Nephron progenitor cell (in vitro differentiated cells): ENCODE measurements around the gene POPDC3.

Experiments used
- DNase-seq: peaks from one replicate; pipeline ENCODE4 v3.0.0; 2021
- H3K27ac Mint-ChIP-seq: 2 replicates; pipeline ENCODE4 v1.8.0; 2021; ENCODE audit warnings: mild to moderate bottlenecking, moderate library complexity, mixed read lengths
- H3K27me3 Mint-ChIP-seq: 2 replicates; pipeline ENCODE4 v1.8.0; 2021; ENCODE audit warnings: mild to moderate bottlenecking, low read depth, mixed read lengths; ENCODE audit not compliant: poor library complexity
- H3K36me3 Mint-ChIP-seq: 2 replicates; pipeline ENCODE4 v1.8.0; 2021; ENCODE audit warnings: low read depth, mixed read lengths
- H3K4me1 Mint-ChIP-seq: 2 replicates; pipeline ENCODE4 v1.8.0; 2021; ENCODE audit warnings: mixed read lengths
- H3K4me3 Mint-ChIP-seq: 2 replicates; pipeline ENCODE4 v1.8.0; 2021; ENCODE audit warnings: mild to moderate bottlenecking, moderate library complexity, mixed read lengths
- H3K9me3 Mint-ChIP-seq: 2 replicates; pipeline ENCODE4 v1.8.0; 2021; ENCODE audit warnings: mild to moderate bottlenecking, moderate library complexity, mixed read lengths
- TF ChIP-seq, protein P1 (sequence below): fragments of 200-600 bp; sonication (generic); IDR thresholded peaks from 2 replicates; pipeline ENCODE4 v1.5.0; 2021; ENCODE audit warnings: antibody characterized with exemption

POPDC3 gene

DNA sequence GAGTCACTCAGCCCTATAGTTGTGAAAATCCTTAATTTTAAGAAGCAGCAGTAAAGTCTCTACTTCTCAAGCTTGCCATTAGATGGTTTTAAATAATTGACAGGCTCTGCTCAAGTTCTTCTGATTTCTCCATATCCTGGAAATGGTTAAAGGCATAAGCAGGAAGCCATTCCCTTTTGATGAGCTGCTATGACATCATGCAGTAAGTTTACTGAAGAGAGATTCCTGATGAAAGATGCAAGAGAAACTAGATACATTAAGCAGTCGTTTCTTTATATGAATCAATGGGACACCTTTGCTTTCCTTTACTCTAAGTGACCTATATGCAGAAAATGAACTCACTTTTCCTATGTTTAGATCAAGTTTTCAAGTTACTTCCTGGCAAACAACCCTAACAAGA, 9.8 kb downstream of the POPDC3 start:
- TF ChIP-seq, protein P1, sequence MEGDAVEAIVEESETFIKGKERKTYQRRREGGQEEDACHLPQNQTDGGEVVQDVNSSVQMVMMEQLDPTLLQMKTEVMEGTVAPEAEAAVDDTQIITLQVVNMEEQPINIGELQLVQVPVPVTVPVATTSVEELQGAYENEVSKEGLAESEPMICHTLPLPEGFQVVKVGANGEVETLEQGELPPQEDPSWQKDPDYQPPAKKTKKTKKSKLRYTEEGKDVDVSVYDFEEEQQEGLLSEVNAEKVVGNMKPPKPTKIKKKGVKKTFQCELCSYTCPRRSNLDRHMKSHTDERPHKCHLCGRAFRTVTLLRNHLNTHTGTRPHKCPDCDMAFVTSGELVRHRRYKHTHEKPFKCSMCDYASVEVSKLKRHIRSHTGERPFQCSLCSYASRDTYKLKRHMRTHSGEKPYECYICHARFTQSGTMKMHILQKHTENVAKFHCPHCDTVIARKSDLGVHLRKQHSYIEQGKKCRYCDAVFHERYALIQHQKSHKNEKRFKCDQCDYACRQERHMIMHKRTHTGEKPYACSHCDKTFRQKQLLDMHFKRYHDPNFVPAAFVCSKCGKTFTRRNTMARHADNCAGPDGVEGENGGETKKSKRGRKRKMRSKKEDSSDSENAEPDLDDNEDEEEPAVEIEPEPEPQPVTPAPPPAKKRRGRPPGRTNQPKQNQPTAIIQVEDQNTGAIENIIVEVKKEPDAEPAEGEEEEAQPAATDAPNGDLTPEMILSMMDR, result no peak
- Mint-ChIP-seq H3K27me3 (peaks cover 6% of the 10 kb centered on the region), H3K4me1 (no peaks in the 10 kb centered on the region)

DNA sequence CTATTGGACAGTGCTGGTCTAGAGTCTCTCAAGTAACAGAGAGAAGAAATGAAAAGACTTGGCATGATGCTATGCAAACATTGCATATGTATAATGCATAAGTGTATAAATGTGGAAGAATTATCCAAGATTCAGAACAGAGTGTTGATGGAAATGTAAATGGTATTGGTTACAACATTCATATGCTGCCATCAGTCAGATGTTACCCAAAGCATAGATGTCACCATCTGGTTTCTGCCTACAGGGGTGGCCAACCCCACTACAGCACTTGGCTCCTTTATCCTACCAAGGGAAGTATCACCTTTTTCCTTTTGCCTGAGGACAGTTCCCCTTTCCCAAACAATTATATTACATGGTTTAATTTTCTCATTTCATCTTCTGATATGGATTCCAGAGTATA, 11.9 kb downstream of the POPDC3 start:
- Mint-ChIP-seq H3K4me1 (peaks cover 8% of the 10 kb centered on the region), H3K27ac (no peak overlapping the region), H3K36me3 (no peaks in the 10 kb centered on the region), H3K4me3 (no peak overlapping the region), H3K9me3 (no peaks in the 10 kb centered on the region), H3K27me3 (peaks cover 13% of the 10 kb centered on the region)
- TF ChIP-seq, protein P1, result no peak
- DNase-seq, result no peak

More for the DNA sequence above, 9.8 kb downstream of the POPDC3 start:
- no peak overlapping the region for H3K27ac Mint-ChIP-seq
- H3K36me3 Mint-ChIP-seq, result no peaks in the 10 kb centered on the region
- no peak for DNase-seq
- H3K4me3 Mint-ChIP-seq, result no peak overlapping the region
- H3K9me3 Mint-ChIP-seq, result no peaks in the 10 kb centered on the region

DNA sequence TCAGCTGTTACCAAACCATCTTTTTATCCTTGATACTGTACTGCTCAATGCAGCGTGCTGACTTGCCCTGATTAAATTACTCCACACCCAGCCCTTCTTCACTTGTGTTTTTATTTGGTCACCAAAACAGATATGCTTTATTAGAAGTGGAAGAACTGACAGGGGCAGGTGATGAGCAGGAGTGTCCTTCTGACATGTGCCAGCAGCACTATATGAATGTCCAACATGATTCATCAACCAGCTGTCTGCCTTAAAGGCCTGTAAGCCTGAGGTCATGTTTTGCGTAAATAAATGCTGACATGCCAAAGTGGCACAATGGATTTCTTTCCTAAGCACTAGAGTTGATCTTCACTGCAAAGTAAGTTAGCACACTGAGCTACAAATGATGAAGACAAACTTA, 15.4 kb downstream of the POPDC3 start:
- Mint-ChIP-seq H3K4me3 (no peak overlapping the region), H3K27me3 (peaks cover 13% of the 10 kb centered on the region), H3K27ac (no peak overlapping the region), H3K9me3 (no peaks in the 10 kb centered on the region), H3K36me3 (no peaks in the 10 kb centered on the region), H3K4me1 (peaks cover 8% of the 10 kb centered on the region)
- TF ChIP-seq, protein P1, result no peak
- no peak for DNase-seq

DNA sequence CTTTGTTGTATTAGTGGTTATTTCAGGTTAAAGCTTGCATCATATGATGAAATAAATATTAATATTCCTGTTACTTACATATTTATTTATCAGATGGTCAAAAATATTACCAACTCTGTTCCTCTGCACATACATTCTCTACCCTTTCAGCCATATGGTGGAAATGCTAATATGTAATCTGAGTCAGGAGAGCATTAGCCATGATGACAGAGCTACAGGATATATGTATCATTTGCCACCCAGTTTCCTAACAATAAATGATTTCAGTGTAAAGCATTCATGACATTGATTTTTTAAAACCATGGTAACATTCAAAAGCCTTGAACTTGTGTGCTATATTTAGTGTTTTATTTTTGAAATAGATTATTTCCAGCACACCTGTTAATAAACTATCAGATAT, 16.6 kb downstream of the POPDC3 start:
- no peak overlapping the region for H3K27ac Mint-ChIP-seq
- no peak for DNase-seq
- TF ChIP-seq, protein P1, result no peak
- H3K9me3 Mint-ChIP-seq, result no peaks in the 10 kb centered on the region
- H3K27me3 Mint-ChIP-seq, result peaks cover 13% of the 10 kb centered on the region
- H3K36me3 Mint-ChIP-seq, result no peaks in the 10 kb centered on the region
- no peak overlapping the region for H3K4me3 Mint-ChIP-seq
- peaks cover 8% of the 10 kb centered on the region for H3K4me1 Mint-ChIP-seq

DNA sequence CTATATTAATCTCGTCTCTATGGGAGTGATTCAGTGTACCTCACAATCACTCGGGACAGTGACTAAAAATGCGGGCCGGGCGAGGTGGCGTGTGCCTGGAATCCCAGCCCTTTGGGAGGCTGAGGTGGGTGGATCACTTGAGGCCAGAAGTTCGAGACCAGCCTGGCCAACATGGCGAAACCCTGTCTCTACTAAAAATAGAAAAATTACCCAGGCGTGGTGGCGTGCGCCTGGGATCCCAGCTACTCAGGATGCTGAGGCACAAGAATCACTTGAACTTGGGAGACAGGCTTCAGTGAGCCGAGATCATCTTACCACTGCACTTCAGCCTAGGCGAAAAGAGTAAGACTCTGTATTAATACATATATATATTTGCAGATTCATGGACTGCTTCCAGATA, 17.4 kb downstream of the POPDC3 start:
- TF ChIP-seq, protein P1, result no peak
- H3K36me3 Mint-ChIP-seq, result no peaks in the 10 kb centered on the region
- no peak for DNase-seq
- no peak overlapping the region for H3K4me3 Mint-ChIP-seq
- H3K4me1 Mint-ChIP-seq, result peaks cover 8% of the 10 kb centered on the region
- peaks cover 13% of the 10 kb centered on the region for H3K27me3 Mint-ChIP-seq
- H3K9me3 Mint-ChIP-seq, result no peaks in the 10 kb centered on the region
- H3K27ac Mint-ChIP-seq, result no peak overlapping the region

DNA sequence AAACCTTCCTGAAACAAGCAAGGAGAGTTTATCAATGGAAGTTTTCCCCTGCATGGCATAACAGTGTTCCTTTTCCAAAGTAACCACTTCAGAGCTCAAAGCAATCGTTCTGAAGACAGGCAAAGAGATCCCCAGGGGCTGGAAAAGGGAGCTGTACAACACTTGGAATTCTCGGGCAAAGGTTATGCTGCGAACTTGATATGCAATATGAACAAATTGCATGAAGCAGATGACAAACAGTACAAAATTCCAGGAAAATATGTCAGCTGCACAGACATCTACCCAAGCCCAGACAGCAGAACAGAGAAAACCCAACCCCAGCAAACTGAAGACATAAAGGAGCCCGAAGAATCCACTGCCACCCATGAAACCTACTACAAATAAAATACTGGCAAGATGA, 18.4 kb downstream of the POPDC3 start:
- Mint-ChIP-seq H3K4me1 (peaks cover 8% of the 10 kb centered on the region), H3K36me3 (no peaks in the 10 kb centered on the region), H3K9me3 (no peaks in the 10 kb centered on the region), H3K27ac (peak overlapping the region; percentile 23), H3K4me3 (no peak overlapping the region), H3K27me3 (peaks cover 13% of the 10 kb centered on the region)
- TF ChIP-seq, protein P1, result no peak
- DNase-seq, result no peak
